Osteocyte (in vitro differentiated cells): ENCODE data around the gene DENND4B. TPM values are rescaled to one million over a fixed set of nuclear protein-coding genes. Genes with fewer than 3 reads are reported as not detected.
"Not testable (repeated sequence)": the region's sequence is repeated elsewhere in the genome, so short reads cannot be mapped to it uniquely, and the experiment has no call there.

Source experiments
- DNase-seq: peaks from one replicate; pipeline ENCODE4 v3.0.0; 2021; ENCODE audit warnings: mixed read lengths; ENCODE audit not compliant: unreplicated experiment; ENCODE audit errors: extremely low spot score
- H3K27ac Mint-ChIP-seq: one replicate; pipeline ENCODE4 v1.8.0; 2021; ENCODE audit warnings: mild to moderate bottlenecking, mixed read lengths; ENCODE audit not compliant: unreplicated experiment
- H3K27me3 Mint-ChIP-seq: one replicate; pipeline ENCODE4 v1.8.0; 2021; ENCODE audit warnings: mixed read lengths; ENCODE audit not compliant: unreplicated experiment
- H3K36me3 Mint-ChIP-seq: one replicate; pipeline ENCODE4 v1.8.0; 2021; ENCODE audit warnings: mixed read lengths; ENCODE audit not compliant: unreplicated experiment
- H3K4me1 Mint-ChIP-seq: one replicate; pipeline ENCODE4 v1.8.0; 2021; ENCODE audit warnings: mixed read lengths; ENCODE audit not compliant: unreplicated experiment
- H3K4me3 Mint-ChIP-seq: one replicate; pipeline ENCODE4 v1.8.0; 2021; ENCODE audit warnings: mild to moderate bottlenecking, moderate library complexity, mixed read lengths; ENCODE audit not compliant: unreplicated experiment
- H3K9me3 Mint-ChIP-seq: one replicate; pipeline ENCODE4 v1.8.0; 2021; ENCODE audit warnings: mixed read lengths; ENCODE audit not compliant: unreplicated experiment
- total RNA-seq: library from RNA; stranded (reverse); gene quantifications from 2 replicates; pipeline ENCODE4 v1.2.1, GENCODE V29; 2021
- TF ChIP-seq, protein P1 (sequence below): fragments of 200-600 bp; sonication (generic); IDR thresholded peaks from 2 replicates; pipeline ENCODE4 v1.5.0; 2021; ENCODE audit warnings: antibody characterized with exemption, mild to moderate bottlenecking, moderate library complexity

Gene DENND4B
- total RNA-seq, 1 donor from 2014 or later = 53.1 TPM

DNA sequence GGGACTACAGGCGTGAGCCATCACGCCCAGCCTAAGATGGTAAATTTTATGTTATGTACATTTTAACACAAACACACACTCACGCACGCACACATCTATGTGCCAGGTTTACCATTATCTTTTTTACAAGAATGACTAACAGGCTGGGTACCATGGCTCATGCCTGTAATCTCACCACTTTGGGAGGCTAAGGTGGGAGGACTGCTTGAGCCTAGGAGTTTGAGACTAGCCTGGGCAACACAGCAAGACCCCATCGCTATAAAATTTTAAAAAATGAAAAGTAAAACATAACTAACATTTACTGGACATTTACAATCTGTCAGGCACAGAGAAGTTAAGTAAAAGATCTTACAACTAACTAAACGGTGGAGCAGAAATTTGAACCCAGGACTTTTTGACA is 38.4 kb downstream of the DENND4B start:
- no peak overlapping the region for H3K27ac Mint-ChIP-seq
- peaks cover 25% of the 10 kb centered on the region for H3K4me1 Mint-ChIP-seq
- TF ChIP-seq, protein P1, sequence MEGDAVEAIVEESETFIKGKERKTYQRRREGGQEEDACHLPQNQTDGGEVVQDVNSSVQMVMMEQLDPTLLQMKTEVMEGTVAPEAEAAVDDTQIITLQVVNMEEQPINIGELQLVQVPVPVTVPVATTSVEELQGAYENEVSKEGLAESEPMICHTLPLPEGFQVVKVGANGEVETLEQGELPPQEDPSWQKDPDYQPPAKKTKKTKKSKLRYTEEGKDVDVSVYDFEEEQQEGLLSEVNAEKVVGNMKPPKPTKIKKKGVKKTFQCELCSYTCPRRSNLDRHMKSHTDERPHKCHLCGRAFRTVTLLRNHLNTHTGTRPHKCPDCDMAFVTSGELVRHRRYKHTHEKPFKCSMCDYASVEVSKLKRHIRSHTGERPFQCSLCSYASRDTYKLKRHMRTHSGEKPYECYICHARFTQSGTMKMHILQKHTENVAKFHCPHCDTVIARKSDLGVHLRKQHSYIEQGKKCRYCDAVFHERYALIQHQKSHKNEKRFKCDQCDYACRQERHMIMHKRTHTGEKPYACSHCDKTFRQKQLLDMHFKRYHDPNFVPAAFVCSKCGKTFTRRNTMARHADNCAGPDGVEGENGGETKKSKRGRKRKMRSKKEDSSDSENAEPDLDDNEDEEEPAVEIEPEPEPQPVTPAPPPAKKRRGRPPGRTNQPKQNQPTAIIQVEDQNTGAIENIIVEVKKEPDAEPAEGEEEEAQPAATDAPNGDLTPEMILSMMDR = no peak
- H3K4me3 Mint-ChIP-seq = no peak overlapping the region
- H3K36me3 Mint-ChIP-seq = peaks cover 8% of the 10 kb centered on the region
- H3K27me3 Mint-ChIP-seq = no peaks in the 10 kb centered on the region
- H3K9me3 Mint-ChIP-seq = no peaks in the 10 kb centered on the region
- DNase-seq = no peak

GRCh38 chr1:153907134-153907533 is 39.4 kb downstream of the DENND4B start:
- Mint-ChIP-seq H3K36me3 (peaks cover 8% of the 10 kb centered on the region), H3K4me1 (peaks cover 25% of the 10 kb centered on the region), H3K27ac (no peak overlapping the region), H3K9me3 (no peaks in the 10 kb centered on the region), H3K27me3 (no peaks in the 10 kb centered on the region), H3K4me3 (no peak overlapping the region)
- DNase-seq = no peak
- TF ChIP-seq, protein P1 = no peak

DNA sequence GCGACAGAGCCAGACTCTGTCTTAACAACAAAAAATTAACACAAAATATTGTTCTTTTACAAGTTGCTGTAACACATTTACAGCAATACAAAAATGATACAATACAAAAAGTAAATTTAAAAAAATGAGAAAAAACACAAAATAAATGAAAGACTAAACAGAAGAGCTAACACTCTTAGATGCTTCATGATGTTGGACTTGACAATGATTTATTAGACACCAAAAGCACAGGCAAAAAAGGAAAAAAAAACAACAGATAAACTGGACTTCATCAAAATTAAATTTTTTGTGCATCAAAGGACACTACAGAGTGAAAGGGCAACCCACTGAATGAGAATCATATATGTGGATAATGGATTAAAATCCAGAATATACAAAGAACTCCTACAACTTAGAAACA is 40.1 kb downstream of the DENND4B start:
- no peak for DNase-seq
- Mint-ChIP-seq H3K27me3 (no peaks in the 10 kb centered on the region), H3K9me3 (no peaks in the 10 kb centered on the region), H3K27ac (peak overlapping the region; percentile 70), H3K36me3 (peaks cover 8% of the 10 kb centered on the region), H3K4me3 (no peak overlapping the region), H3K4me1 (peaks cover 22% of the 10 kb centered on the region)
- TF ChIP-seq, protein P1 = no peak

DNA sequence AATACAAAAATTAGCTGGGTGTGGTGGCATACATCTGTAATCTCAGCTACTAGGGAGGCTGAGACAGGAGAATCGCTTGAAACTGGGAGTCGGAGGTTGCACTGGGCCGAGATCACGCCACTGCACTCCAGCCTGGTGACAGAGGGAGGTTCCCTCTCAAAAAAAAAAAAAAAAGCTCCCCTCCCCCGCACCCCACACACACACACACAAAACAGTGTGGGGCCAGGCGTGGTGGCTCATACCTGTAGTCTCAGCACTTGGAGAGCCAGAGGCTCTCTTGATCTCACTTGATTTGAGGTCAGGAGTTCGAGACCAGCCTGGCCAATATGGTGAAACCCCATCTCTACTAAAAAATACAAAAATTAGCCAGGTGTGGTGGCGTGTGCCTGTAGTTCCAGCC is 40.6 kb downstream of the DENND4B start:
- not testable (repeated sequence) for H3K27me3 Mint-ChIP-seq
- H3K4me1 Mint-ChIP-seq = peaks cover 20% of the 10 kb centered on the region

GRCh38 chr1:153903841-153904455 is 42.6 kb downstream of the DENND4B start:
- Mint-ChIP-seq H3K36me3 (peaks cover 13% of the 10 kb centered on the region), H3K27me3 (no peaks in the 10 kb centered on the region), H3K27ac (peak overlapping the region; percentile 70), H3K4me1 (peaks cover 19% of the 10 kb centered on the region), H3K4me3 (no peak overlapping the region), H3K9me3 (no peaks in the 10 kb centered on the region)
- no peak for DNase-seq
- TF ChIP-seq, protein P1 = no peak

More for the DNA sequence above, 40.6 kb downstream of the DENND4B start:
- peak overlapping the region; percentile 70 for H3K27ac Mint-ChIP-seq
- not testable (repeated sequence) for H3K9me3 Mint-ChIP-seq, DNase-seq, H3K4me3 Mint-ChIP-seq, H3K36me3 Mint-ChIP-seq
